IMR-90 (cell line): ENCODE measurements around the gene CAPZA3. TPM values are rescaled to one million over a fixed set of nuclear protein-coding genes. Genes with fewer than 3 reads are reported as not detected.

ENCODE experiments used
- ATAC-seq: fragments of 200-7000 bp; cut with Tn5 transposase; 2 replicates; pipeline ENCODE4 v1.9.1; 2020; ENCODE audit warnings: low read depth, mild to moderate bottlenecking, moderate library complexity
- BruUV-seq: library from RNA; stranded (reverse); fragments of 400-500 nt; replicated peaks from 2 replicates; lab custom pipeline; 2021; lab: Mats Ljungman, UMichigan
- CTCF ChIA-PET: fragments of 300-600 bp; formaldehyde crosslinking; extraction: SDS; loops from one replicate; lab custom pipeline; 2021; ENCODE audit warnings: antibody characterized with exemption; lab: Yijun Ruan, JAX
- POLR2A ChIA-PET: fragments of 300-600 bp; sonication (Branson Sonifier 250); formaldehyde crosslinking; loops from one replicate; lab custom pipeline; 2022; ENCODE audit warnings: antibody characterized with exemption; ENCODE audit not compliant: unreplicated experiment; lab: Charles Lee
- DNase-seq: peaks from one replicate; pipeline ENCODE4 v3.0.0; 2013
- H2AFZ ChIP-seq: replicated peaks from 2 replicates; pipeline ENCODE3; 2013; ENCODE audit warnings: low read length, mild to moderate bottlenecking; ENCODE audit not compliant: poor library complexity
- H2AK5ac ChIP-seq: 2 replicates; pipeline ENCODE4 v1.6.1; 2013; ENCODE audit warnings: low read depth, low read length, inconsistent platforms
- H2AK9ac ChIP-seq: replicated peaks from 2 replicates; pipeline ENCODE3; 2013; ENCODE audit warnings: mild to moderate bottlenecking, low read depth, low read length, moderate library complexity; ENCODE audit not compliant: poor library complexity
- H2BK120ac ChIP-seq: 2 replicates; pipeline ENCODE4 v1.6.1; 2013; ENCODE audit warnings: low read depth, low read length, inconsistent platforms
- H2BK15ac ChIP-seq: 3 replicates; pipeline ENCODE4 v1.6.1; 2013; ENCODE audit warnings: low read depth, low read length, inconsistent platforms
- H2BK20ac ChIP-seq: 2 replicates; pipeline ENCODE4 v1.6.1; 2013; ENCODE audit warnings: low read depth, mild to moderate bottlenecking, inconsistent platforms, low read length, moderate library complexity
- H2BK5ac ChIP-seq: 2 replicates; pipeline ENCODE4 v1.6.1; 2013; ENCODE audit warnings: mild to moderate bottlenecking, low read depth, low read length, inconsistent platforms; ENCODE audit not compliant: poor library complexity, severe bottlenecking
- H3K14ac ChIP-seq: replicated peaks from 2 replicates; pipeline ENCODE4 v1.6.1; 2013; ENCODE audit warnings: low read depth, low read length, inconsistent platforms
- H3K18ac ChIP-seq: 2 replicates; pipeline ENCODE4 v1.6.1; 2013; ENCODE audit warnings: low read depth, low read length, control low read depth
- H3K23ac ChIP-seq: 2 replicates; pipeline ENCODE4 v1.6.1; 2013; ENCODE audit warnings: low read depth, low read length, inconsistent platforms
- H3K27ac ChIP-seq: 2 replicates; pipeline ENCODE4 v1.5.1; 2013; ENCODE audit warnings: mild to moderate bottlenecking, control low read depth, low read length; ENCODE audit not compliant: insufficient read depth
- H3K27me3 ChIP-seq: 2 replicates; pipeline ENCODE4 v1.6.1; 2013; ENCODE audit warnings: low read length; ENCODE audit not compliant: control insufficient read depth, insufficient read depth
- H3K36me3 ChIP-seq: 2 replicates; pipeline ENCODE4 v1.6.1; 2013; ENCODE audit warnings: low read length, mixed read lengths; ENCODE audit not compliant: control insufficient read depth, insufficient read depth
- H3K4ac ChIP-seq: 2 replicates; pipeline ENCODE4 v1.6.1; 2013; ENCODE audit warnings: low read depth, low read length, inconsistent platforms
- H3K4me1 ChIP-seq: 2 replicates; pipeline ENCODE4 v1.6.1; 2013; ENCODE audit warnings: low read length, mixed read lengths; ENCODE audit not compliant: control insufficient read depth, insufficient read depth
- H3K4me2 ChIP-seq: 2 replicates; pipeline ENCODE4 v1.6.1; 2013; ENCODE audit warnings: low read depth, mild to moderate bottlenecking, control low read depth, low read length, moderate library complexity
- H3K4me3 ChIP-seq: 2 replicates; pipeline ENCODE4 v1.5.1; 2013; ENCODE audit warnings: low read depth, mild to moderate bottlenecking, control low read depth, low read length, moderate library complexity; ENCODE audit not compliant: insufficient read depth
- H3K56ac ChIP-seq: 2 replicates; pipeline ENCODE4 v1.6.1; 2013; ENCODE audit warnings: low read length, inconsistent platforms; ENCODE audit not compliant: insufficient read depth; ENCODE audit errors: extremely low read depth
- H3K79me1 ChIP-seq, 2 experiments: 2 replicates each; pipeline ENCODE4 v1.6.1; 2013; ENCODE audit warnings: low read length in 2 of 2, inconsistent platforms in 1 of 2, low read depth in 1 of 2
- H3K9ac ChIP-seq: 2 replicates; pipeline ENCODE4 v1.6.1; 2013; ENCODE audit warnings: low read depth, low read length, control low read depth
- H3K9me1 ChIP-seq: 2 replicates; pipeline ENCODE4 v1.6.1; 2013; ENCODE audit warnings: low read length, inconsistent platforms; ENCODE audit not compliant: insufficient read depth
- H3K9me3 ChIP-seq: 2 replicates; pipeline ENCODE4 v1.6.1; 2013; ENCODE audit warnings: low read length; ENCODE audit not compliant: control insufficient read depth, insufficient read depth
- H4K20me1 ChIP-seq: 2 replicates; pipeline ENCODE4 v1.6.1; 2013; ENCODE audit warnings: low read length, inconsistent platforms; ENCODE audit not compliant: insufficient read depth
- H4K5ac ChIP-seq: 2 replicates; pipeline ENCODE4 v1.6.1; 2013; ENCODE audit warnings: mild to moderate bottlenecking, low read depth, low read length, control low read depth
- H4K8ac ChIP-seq, 2 experiments: 2 replicates each; pipeline ENCODE4 v1.6.1; 2013; ENCODE audit warnings: low read depth in 2 of 2, low read length in 2 of 2, control low read depth in 1 of 2, inconsistent platforms in 1 of 2
- H4K91ac ChIP-seq: 2 replicates; pipeline ENCODE4 v1.6.1; 2013; ENCODE audit warnings: low read depth, low read length, inconsistent platforms; ENCODE audit not compliant: insufficient read depth
- BHLHE40 ChIP-seq: fragments of 150-350 bp; IDR thresholded peaks from 2 replicates; pipeline ENCODE4 v1.6.1; 2016; ENCODE audit warnings: mild to moderate bottlenecking, low read depth, low read length
- CHD1 ChIP-seq: IDR thresholded peaks from 2 replicates; pipeline ENCODE4 v1.6.1; 2012; ENCODE audit warnings: low read depth, low read length, improper control_type of control experiment
- FOS ChIP-seq: fragments of 150-350 bp; IDR thresholded peaks from 2 replicates; pipeline ENCODE4 v1.6.1; 2016; ENCODE audit warnings: low read depth, low read length
- MAFK ChIP-seq: IDR thresholded peaks from 2 replicates; pipeline ENCODE4 v1.6.1; 2012; ENCODE audit warnings: low read depth, low read length, improper control_type of control experiment
- MXI1 ChIP-seq: IDR thresholded peaks from 2 replicates; pipeline ENCODE4 v1.6.1; 2012; ENCODE audit warnings: low read depth, mild to moderate bottlenecking, low read length, moderate library complexity, borderline replicate concordance
- NFE2L2 ChIP-seq: fragments of 150-350 bp; IDR thresholded peaks from 2 replicates; pipeline ENCODE4 v1.6.1; 2016; ENCODE audit warnings: low read depth, mild to moderate bottlenecking, low read length
- POLR2A ChIP-seq: IDR thresholded peaks from 2 replicates; pipeline ENCODE4 v1.6.1; 2012; ENCODE audit warnings: mild to moderate bottlenecking, low read depth, low read length
- RAD21 ChIP-seq: IDR thresholded peaks from 2 replicates; pipeline ENCODE4 v1.6.1; 2012; ENCODE audit warnings: low read length, improper control_type of control experiment
- RCOR1 ChIP-seq: IDR thresholded peaks from 2 replicates; pipeline ENCODE4 v1.6.1; 2012; ENCODE audit warnings: mild to moderate bottlenecking, low read length, improper control_type of control experiment; ENCODE audit not compliant: insufficient replicate concordance
- RFX5 ChIP-seq: IDR thresholded peaks from 2 replicates; pipeline ENCODE4 v1.8.0; 2012; ENCODE audit warnings: low read depth, mild to moderate bottlenecking, low read length, moderate library complexity
- USF2 ChIP-seq: fragments of 150-350 bp; IDR thresholded peaks from 2 replicates; pipeline ENCODE4 v1.6.1; 2017; ENCODE audit warnings: mild to moderate bottlenecking, antibody characterized with exemption, low read length, low read depth
- WGBS, 2 experiments: methylation state at CpG; one replicate each; pipeline versions ENCODE4 v1.1.5 to v1.1.7; 2013; ENCODE audit warnings: missing lambda C conversion rate in 2 of 2; ENCODE audit not compliant: insufficient read length in 1 of 2; ENCODE audit errors: extremely low coverage in 2 of 2; 5-methylcytosine and 5-hydroxymethylcytosine counted together
- dilution Hi-C: fragments of 300-500 bp; cut with HindIII; formaldehyde crosslinking; loops from one replicate; pipeline ENCODE4 v1.14.3; 2018; ENCODE audit warnings: low sequenced_read_pairs; ENCODE audit not compliant: unreplicated experiment
- in situ Hi-C: fragments of 300-500 bp; cut with MboI; formaldehyde crosslinking; loops from 3 replicates; pipeline ENCODE4 v1.14.3; 2019; ENCODE audit warnings: low sequenced_read_pairs, inconsistent platforms, mixed read lengths
- intact Hi-C: fragments of 100-400 bp; cut with micrococcal nuclease; formaldehyde crosslinking; loops from 2 replicates; pipeline ENCODE4 v1.10.0; 2022
- polyA plus RNA-seq, 3 experiments: library from polyadenylated mRNA; depleted of rRNA; stranded (reverse); fragments of >200 nt; gene quantifications; 2 replicates each; pipeline ENCODE4 v1.2.3, GENCODE V29; 2012; ENCODE audit warnings: low replicate concordance in 1 of 3
- total RNA-seq: library from RNA; depleted of rRNA; stranded (reverse); fragments of >200 nt; gene quantifications from 2 replicates; pipeline ENCODE4 v1.2.3, GENCODE V29; 2012
- TF ChIP-seq, protein P1 (sequence below): conservative IDR thresholded peaks from 2 replicates; pipeline ENCODE4 v1.5.1; 2012; ENCODE audit warnings: mild to moderate bottlenecking, low read depth, low read length, improper control_type of control experiment
- TF ChIP-seq, protein P2 (sequence below): fragments of 150-350 bp; IDR thresholded peaks from 2 replicates; pipeline ENCODE4 v1.6.1; 2016; ENCODE audit warnings: low read depth, mild to moderate bottlenecking, low read length, moderate library complexity, borderline replicate concordance

Gene CAPZA3
- total and polyA plus RNA-seq, 2 of the 4 experiments (the other 2 are of a cell fraction): not detected

DNA sequence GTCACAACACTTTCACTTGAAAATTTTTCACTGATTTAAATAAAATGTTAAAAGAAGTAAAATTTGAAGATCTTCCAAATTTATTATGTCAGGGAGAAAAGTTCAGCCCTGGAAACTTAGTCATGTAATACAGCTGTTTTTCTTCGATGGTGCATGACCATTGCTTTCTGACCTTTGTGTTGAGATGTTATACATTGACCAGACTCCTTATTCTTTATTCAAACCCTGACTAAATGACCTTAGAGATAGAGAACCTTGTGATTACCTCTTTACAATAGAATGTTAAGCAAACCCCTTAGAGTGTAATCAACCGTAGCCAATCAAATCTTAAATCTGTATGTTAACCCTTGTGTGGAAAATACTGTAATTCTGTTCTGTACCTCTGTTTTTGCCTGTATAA lies 34.6 kb upstream of the CAPZA3 start:
- H3K9ac ChIP-seq: no peak overlapping the region
- H2AK5ac ChIP-seq: no peak overlapping the region
- no TSS peak for BruUV-seq
- no peak overlapping the region; the same call in 1 of the 2 replicates for H3K18ac ChIP-seq
- no peak overlapping the region for H4K5ac ChIP-seq
- H4K8ac ChIP-seq: no peak overlapping the region
- ATAC-seq (no peak), DNase-seq (no peak)
- no peaks in the 10 kb centered on the region for H3K79me1 ChIP-seq
- H3K27ac ChIP-seq: no peak overlapping the region
- H3K4me3 ChIP-seq: no peak overlapping the region
- intact Hi-C loops (loop anchor here (10.0 kb wide), 1 partner anchor 269 kb away; no protein-coding TSS in a partner anchor), dilution Hi-C loops (no loop called here), in situ Hi-C loops (no loop called here)
- H3K9me1 ChIP-seq: no peaks in the 10 kb centered on the region
- no peak overlapping the region for H3K14ac ChIP-seq
- H3K9me3 ChIP-seq: 0 out of 2 replicates have a peak, but pooled peaks cover 2% of the 10 kb centered on the region
- no peak overlapping the region for H2AK9ac ChIP-seq
- no peaks in the 10 kb centered on the region for H4K20me1 ChIP-seq
- no peaks in the 10 kb centered on the region for H3K36me3 ChIP-seq
- H3K4me1 ChIP-seq: no peaks in the 10 kb centered on the region
- no peak for TF ChIP-seq MXI1
- no peak for TF ChIP-seq USF2
- TF ChIP-seq CHD1: no peak
- TF ChIP-seq RAD21: no peak
- TF ChIP-seq RCOR1: no peak
- TF ChIP-seq BHLHE40: no peak
- TF ChIP-seq, protein P1, sequence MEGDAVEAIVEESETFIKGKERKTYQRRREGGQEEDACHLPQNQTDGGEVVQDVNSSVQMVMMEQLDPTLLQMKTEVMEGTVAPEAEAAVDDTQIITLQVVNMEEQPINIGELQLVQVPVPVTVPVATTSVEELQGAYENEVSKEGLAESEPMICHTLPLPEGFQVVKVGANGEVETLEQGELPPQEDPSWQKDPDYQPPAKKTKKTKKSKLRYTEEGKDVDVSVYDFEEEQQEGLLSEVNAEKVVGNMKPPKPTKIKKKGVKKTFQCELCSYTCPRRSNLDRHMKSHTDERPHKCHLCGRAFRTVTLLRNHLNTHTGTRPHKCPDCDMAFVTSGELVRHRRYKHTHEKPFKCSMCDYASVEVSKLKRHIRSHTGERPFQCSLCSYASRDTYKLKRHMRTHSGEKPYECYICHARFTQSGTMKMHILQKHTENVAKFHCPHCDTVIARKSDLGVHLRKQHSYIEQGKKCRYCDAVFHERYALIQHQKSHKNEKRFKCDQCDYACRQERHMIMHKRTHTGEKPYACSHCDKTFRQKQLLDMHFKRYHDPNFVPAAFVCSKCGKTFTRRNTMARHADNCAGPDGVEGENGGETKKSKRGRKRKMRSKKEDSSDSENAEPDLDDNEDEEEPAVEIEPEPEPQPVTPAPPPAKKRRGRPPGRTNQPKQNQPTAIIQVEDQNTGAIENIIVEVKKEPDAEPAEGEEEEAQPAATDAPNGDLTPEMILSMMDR: no peak
- TF ChIP-seq NFE2L2: no peak
- no peak for TF ChIP-seq RFX5
- TF ChIP-seq, protein P2, sequence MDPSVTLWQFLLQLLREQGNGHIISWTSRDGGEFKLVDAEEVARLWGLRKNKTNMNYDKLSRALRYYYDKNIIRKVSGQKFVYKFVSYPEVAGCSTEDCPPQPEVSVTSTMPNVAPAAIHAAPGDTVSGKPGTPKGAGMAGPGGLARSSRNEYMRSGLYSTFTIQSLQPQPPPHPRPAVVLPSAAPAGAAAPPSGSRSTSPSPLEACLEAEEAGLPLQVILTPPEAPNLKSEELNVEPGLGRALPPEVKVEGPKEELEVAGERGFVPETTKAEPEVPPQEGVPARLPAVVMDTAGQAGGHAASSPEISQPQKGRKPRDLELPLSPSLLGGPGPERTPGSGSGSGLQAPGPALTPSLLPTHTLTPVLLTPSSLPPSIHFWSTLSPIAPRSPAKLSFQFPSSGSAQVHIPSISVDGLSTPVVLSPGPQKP: no peak
- no peak for TF ChIP-seq FOS
- TF ChIP-seq POLR2A: no peak
- no peak for TF ChIP-seq MAFK
- H2BK5ac ChIP-seq: no peak overlapping the region
- H3K4me2 ChIP-seq: no peak overlapping the region
- no peak overlapping the region for H2BK20ac ChIP-seq
- H2BK15ac ChIP-seq: no peak overlapping the region
- no peaks in the 10 kb centered on the region for H3K27me3 ChIP-seq
- WGBS, 2 experiments: no CpG with 5 or more reads among the region's 2 CpGs
- H3K4ac ChIP-seq: no peak overlapping the region
- H2AFZ ChIP-seq: no peak overlapping the region
- H3K23ac ChIP-seq: no peak overlapping the region
- no peak overlapping the region for H4K91ac ChIP-seq
- no peak overlapping the region for H2BK120ac ChIP-seq
- POLR2A ChIA-PET: no interaction called here
- no peak overlapping the region for H3K56ac ChIP-seq
- CTCF ChIA-PET: no interaction called here
